GM19193 (cell line): ENCODE data around the gene FOXO3.

Experiments
- POLR2A ChIP-seq: IDR thresholded peaks from 4 replicates; pipeline ENCODE4 v1.6.1; 2011; ENCODE audit not compliant: insufficient read depth, insufficient read length; ENCODE audit errors: extremely low read depth

FOXO3 gene

GRCh38 chr6:108666656-108667260 lies 106.0 kb downstream of the FOXO3 start:
- no peak for TF ChIP-seq POLR2A

DNA sequence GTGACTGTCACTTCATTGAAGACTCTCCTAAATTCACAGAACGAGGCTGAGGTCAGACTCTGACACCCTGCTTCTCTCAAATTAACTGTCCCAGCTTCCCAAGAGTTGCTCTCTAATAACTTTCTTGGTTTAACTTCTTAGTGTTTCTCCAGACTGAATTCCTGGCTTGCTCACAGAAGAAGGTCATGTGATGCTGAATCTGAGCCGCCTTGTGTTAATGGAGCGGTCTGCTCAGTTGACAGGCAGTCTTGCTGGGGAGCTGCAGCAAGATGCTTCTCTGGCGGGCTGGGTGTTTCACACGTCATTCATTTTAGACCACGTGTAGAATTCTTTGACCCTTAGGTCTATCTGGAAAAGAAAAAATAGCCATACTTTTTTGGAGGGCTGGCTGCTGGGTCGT lies 107.3 kb downstream of the FOXO3 start:
- no peak for TF ChIP-seq POLR2A

- TF ChIP-seq POLR2A, result no peak
These were observed 109.0 kb downstream of the FOXO3 start for GRCh38 chr6:108669673-108670072.

- no peak for TF ChIP-seq POLR2A
These were observed 110.5 kb downstream of the FOXO3 start for GRCh38 chr6:108671175-108671574.

- TF ChIP-seq POLR2A, result no peak
These were observed 111.1 kb downstream of the FOXO3 start for GRCh38 chr6:108671790-108672189.

DNA sequence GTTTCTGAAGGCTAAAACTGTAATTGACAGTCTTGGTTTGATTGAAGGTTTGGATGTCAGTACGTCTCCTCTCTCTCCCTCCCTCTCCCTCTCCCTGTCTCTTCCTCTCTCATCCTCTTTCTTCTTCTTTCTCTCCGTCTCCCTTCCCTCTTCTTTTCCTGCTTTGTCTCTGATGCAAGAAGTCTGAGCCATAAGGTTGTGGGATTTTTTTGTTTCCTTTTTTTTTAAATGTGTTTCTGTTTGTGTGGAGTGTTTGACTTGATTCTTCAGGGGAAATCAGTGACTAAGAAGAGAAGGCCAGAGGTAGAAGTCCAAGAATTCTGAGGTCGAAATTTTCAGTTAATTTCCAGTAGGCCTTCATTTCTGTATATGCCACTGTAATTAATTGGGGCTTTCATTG lies 111.9 kb downstream of the FOXO3 start:
- TF ChIP-seq POLR2A, result no peak

DNA sequence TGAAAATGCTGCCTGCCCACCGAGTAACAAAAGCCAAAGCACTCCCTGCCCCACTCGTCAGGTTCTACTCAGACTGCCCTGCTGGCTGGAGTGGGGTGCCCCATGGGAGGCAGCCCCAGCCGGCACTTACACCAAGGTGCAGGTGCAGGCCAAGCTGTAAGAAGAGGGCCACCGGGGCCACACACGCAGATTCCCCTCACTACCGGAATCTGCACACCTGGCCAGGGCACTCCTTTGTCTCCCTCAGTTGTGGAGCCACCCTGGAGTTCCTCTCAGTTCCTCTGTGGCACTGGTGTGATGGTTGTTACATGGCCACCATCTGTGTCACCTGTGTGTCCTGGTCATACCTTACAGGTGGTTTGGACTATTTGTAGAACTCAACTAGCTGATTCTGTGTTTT lies 112.4 kb downstream of the FOXO3 start:
- TF ChIP-seq POLR2A, result no peak

DNA sequence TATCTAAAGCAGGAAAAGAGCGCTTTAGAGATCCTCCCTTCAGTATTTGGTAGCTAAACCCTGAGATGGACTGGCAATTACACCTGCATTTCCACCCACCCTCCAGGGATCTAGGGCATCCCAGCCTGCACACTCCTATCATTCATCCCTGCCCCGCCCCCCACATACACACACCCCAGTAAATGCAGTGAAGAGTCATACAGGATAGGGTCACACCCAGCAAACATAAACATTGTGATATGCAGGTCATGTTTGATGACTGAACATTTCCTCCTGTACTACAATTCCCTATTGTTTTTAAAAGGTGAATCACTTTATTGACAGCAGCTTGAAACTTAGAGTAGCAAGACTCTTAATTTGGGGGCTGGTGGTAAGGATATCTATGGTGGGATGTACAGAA lies 112.9 kb downstream of the FOXO3 start:
- no peak for TF ChIP-seq POLR2A

DNA sequence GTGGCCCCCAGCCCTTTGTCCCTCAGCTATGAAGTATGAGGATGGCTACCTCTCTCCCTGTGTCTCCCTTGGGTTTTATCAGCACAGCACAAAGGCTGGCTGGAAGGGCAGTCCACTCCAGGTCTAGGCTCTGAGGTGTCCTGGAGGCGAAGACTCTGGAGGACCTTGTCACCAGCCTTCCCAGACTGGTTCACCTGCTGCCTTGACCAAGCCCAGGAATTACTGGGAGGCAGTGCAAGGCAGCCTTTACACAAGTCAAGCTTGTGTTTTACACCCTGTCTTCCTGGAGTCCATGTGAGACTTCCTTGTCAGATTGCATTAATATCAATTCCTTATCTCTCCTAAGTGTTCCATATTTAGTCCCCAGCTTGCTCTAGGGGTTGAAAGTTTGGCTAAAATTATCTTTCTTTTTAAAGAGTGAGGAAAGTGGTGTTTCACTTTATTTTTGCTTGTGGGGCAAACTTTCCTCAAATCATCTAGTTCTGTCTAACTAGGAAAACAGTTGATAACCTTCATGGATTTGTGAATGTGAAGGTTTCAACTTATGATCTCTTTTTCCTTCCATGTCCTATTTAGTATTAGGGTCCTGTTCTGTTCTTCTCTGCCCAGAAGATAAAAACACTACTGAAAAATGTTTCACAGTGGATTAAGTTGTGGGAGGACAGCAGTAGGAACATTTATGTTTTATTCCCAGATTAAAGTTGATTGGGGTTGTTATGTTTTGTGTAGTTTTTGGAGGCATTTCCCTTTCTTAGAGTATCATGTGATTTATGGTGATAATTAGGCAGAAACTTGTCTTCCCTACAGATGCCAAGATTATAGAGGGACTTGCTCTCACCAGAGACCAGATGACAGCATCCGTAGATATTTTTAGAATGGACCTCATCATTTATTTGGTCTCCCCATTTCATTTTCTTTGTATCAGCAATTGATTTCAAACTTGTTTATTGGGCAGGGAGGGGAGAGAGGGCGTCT lies 114.8 kb downstream of the FOXO3 start:
- no peak for TF ChIP-seq POLR2A

- no peak for TF ChIP-seq POLR2A
These were observed 115.8 kb downstream of the FOXO3 start for GRCh38 chr6:108676555-108676954.

DNA sequence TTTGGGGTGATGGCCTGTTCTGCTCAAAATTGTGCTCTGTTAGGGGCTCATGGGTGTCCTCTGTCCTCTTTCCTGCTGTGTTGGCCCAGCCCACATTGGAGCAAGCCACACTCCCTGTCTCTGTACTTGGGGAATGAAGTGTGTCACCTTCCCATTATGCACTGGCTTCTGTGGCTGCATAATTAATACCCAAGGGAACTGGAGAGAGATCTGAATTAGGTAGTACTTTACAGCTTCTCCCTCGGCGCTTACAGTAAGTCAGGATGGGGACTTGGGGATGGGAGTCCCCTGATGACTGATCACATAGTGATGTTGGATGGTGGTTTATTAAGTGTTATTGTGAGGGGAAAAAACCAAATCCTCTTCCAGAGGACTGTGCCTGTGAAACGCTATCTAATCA lies 116.6 kb downstream of the FOXO3 start:
- no peak for TF ChIP-seq POLR2A

- TF ChIP-seq POLR2A, result no peak
These were observed 117.2 kb downstream of the FOXO3 start for GRCh38 chr6:108677894-108678293.

GRCh38 chr6:108684771-108685329 lies 124.1 kb downstream of the FOXO3 start:
- no peak for TF ChIP-seq POLR2A

GRCh38 chr6:108685970-108686369 lies 125.3 kb downstream of the FOXO3 start:
- TF ChIP-seq POLR2A, result no peak

DNA sequence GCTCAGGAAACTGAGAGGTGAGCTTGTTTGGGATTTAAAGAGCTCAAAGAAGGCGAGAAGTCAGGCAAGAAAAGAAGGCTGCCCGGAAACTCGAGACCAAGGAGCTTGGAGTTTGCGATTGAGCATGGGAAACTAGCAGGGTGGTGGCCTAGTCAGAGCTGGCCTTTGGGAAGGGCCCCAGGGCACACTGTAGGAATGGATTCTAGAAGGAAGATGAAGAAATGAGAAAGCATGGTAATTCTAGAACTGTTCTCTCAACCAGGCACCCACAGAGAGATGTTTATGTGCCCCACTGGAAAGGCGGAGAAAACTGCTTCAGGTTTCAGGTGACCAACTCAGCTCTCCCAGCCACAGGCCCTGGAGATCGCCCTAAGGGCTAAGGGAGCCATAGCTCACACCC lies 126.2 kb downstream of the FOXO3 start:
- no peak for TF ChIP-seq POLR2A

GRCh38 chr6:108687921-108688320 lies 127.2 kb downstream of the FOXO3 start:
- TF ChIP-seq POLR2A, result no peak
